HUES48 (cell line): ENCODE results near the gene RUNX2.
"Not testable (repeated sequence)": the region's sequence is repeated elsewhere in the genome, so short reads cannot be mapped to it uniquely, and the experiment has no call there.

Source experiments
- H3K27ac ChIP-seq: one replicate; pipeline ENCODE4 v1.7.0; 2013; ENCODE audit warnings: low read depth, low read length, inconsistent platforms
- H3K27me3 ChIP-seq: 2 replicates; pipeline ENCODE4 v1.6.1; 2013; ENCODE audit warnings: mild to moderate bottlenecking, low read length; ENCODE audit not compliant: control insufficient read depth, insufficient read depth
- H3K36me3 ChIP-seq: 2 replicates; pipeline ENCODE4 v1.6.1; 2013; ENCODE audit warnings: low read length; ENCODE audit not compliant: control insufficient read depth, insufficient read depth
- H3K4me1 ChIP-seq: 2 replicates; pipeline ENCODE4 v1.6.1; 2013; ENCODE audit warnings: mild to moderate bottlenecking, low read length; ENCODE audit not compliant: control insufficient read depth, insufficient read depth
- H3K4me3 ChIP-seq: 2 replicates; pipeline ENCODE4 v1.5.1; 2013; ENCODE audit warnings: mild to moderate bottlenecking, low read depth, low read length
- H3K9ac ChIP-seq: 2 replicates; pipeline ENCODE4 v1.6.1; 2013; ENCODE audit warnings: mild to moderate bottlenecking, low read depth, low read length, moderate library complexity
- H3K9me3 ChIP-seq: 2 replicates; pipeline ENCODE4 v1.6.1; 2013; ENCODE audit warnings: low read length; ENCODE audit not compliant: control insufficient read depth, insufficient read depth

RUNX2 gene

GRCh38 chr6:45461486-45461885 lies 133.4 kb downstream of the RUNX2 start:
- H3K27me3 ChIP-seq: no peaks in the 10 kb centered on the region
- no peak overlapping the region for H3K27ac ChIP-seq
- no peak overlapping the region for H3K9ac ChIP-seq
- no peaks in the 10 kb centered on the region for H3K4me1 ChIP-seq
- no peaks in the 10 kb centered on the region for H3K36me3 ChIP-seq
- H3K9me3 ChIP-seq: no peaks in the 10 kb centered on the region
- no peak overlapping the region for H3K4me3 ChIP-seq

GRCh38 chr6:45462190-45463134 lies 134.3 kb downstream of the RUNX2 start:
- no peak overlapping the region for H3K4me3 ChIP-seq
- no peak overlapping the region for H3K27ac ChIP-seq

GRCh38 chr6:45464685-45465084 lies 136.6 kb downstream of the RUNX2 start:
- H3K4me3 ChIP-seq: no peak overlapping the region

More at GRCh38 chr6:45462190-45463134, 134.3 kb downstream of the RUNX2 start:
- no peaks in the 10 kb centered on the region for H3K4me1 ChIP-seq
- no peak overlapping the region for H3K9ac ChIP-seq
- no peaks in the 10 kb centered on the region for H3K36me3 ChIP-seq
- H3K27me3 ChIP-seq: no peaks in the 10 kb centered on the region
- H3K9me3 ChIP-seq: no peaks in the 10 kb centered on the region

GRCh38 chr6:45466686-45467085 lies 138.6 kb downstream of the RUNX2 start:
- Histone ChIP-seq H3K36me3 (no peaks in the 10 kb centered on the region), H3K27ac (no peak overlapping the region), H3K4me1 (no peaks in the 10 kb centered on the region), H3K9ac (no peak overlapping the region), H3K27me3 (no peaks in the 10 kb centered on the region), H3K9me3 (no peaks in the 10 kb centered on the region), H3K4me3 (no peak overlapping the region)

More at GRCh38 chr6:45464685-45465084, 136.6 kb downstream of the RUNX2 start:
- Histone ChIP-seq H3K4me1 (no peaks in the 10 kb centered on the region), H3K27ac (no peak overlapping the region), H3K36me3 (no peaks in the 10 kb centered on the region), H3K9ac (no peak overlapping the region), H3K27me3 (no peaks in the 10 kb centered on the region), H3K9me3 (no peaks in the 10 kb centered on the region)

GRCh38 chr6:45467417-45467816 lies 139.3 kb downstream of the RUNX2 start:
- not testable (repeated sequence) for H3K4me1 ChIP-seq, H3K36me3 ChIP-seq, H3K27me3 ChIP-seq, H3K9me3 ChIP-seq, H3K4me3 ChIP-seq, H3K27ac ChIP-seq, H3K9ac ChIP-seq

GRCh38 chr6:45467853-45468252 lies 139.7 kb downstream of the RUNX2 start:
- Histone ChIP-seq H3K4me3 (no peak overlapping the region), H3K9me3 (no peaks in the 10 kb centered on the region), H3K4me1 (no peaks in the 10 kb centered on the region), H3K27ac (no peak overlapping the region), H3K9ac (no peak overlapping the region), H3K27me3 (no peaks in the 10 kb centered on the region), H3K36me3 (no peaks in the 10 kb centered on the region)

DNA sequence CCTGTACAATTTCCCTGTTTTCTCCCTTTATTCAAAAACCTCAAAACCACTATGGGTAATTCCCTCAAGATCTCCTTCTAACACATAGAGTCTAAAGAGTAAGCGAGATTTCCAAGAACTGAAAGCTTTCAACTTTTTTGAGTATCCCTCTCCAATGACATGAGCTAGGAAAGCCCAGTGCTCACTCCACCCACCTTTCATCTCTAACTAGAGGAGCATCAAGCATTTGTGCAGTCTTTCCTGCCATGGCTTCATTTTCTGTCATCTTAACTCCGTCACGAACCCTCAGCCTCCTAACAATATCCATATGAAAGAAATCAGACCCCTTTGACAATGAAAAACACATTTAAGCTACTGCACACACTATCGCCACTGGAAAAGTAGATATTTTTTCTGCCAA lies 141.5 kb downstream of the RUNX2 start:
- no peaks in the 10 kb centered on the region; the same call in 1 of the 2 replicates for H3K27me3 ChIP-seq
- no peaks in the 10 kb centered on the region for H3K36me3 ChIP-seq
- H3K9ac ChIP-seq: no peak overlapping the region
- H3K9me3 ChIP-seq: no peaks in the 10 kb centered on the region
- no peak overlapping the region for H3K27ac ChIP-seq
- 0 out of 2 replicates have a peak, but pooled peaks cover 7% of the 10 kb centered on the region for H3K4me1 ChIP-seq
- H3K4me3 ChIP-seq: no peak overlapping the region

DNA sequence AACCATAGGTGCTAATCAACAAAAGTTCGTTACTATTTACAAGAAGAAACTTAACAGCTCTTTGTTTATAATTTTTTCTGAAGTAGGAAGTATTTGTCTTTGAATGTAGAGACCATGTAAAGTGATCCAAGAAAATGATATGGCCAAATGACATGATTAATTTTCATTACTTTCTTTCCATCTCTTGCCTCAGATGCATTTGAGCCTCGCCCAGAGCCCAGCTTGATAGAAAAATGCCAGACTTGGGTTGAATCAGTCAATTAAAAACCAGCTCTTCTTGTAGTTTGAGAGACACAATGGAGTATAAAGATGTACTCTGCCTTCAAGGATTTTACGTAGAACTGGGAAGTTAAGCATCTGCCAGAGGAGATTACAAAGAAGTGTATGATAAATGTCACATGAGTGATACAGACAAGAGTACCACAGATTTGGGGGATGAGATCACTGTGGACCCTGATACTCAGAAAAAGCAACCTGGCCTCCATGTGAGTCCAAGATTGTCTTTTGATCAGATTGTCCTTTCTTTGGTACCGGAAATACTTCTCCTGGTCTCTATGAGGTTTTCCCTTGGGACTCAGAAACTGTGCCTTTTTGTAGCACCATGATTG lies 142.1 kb downstream of the RUNX2 start:
- Histone ChIP-seq H3K4me3 (no peak overlapping the region), H3K27ac (no peak overlapping the region), H3K9ac (no peak overlapping the region), H3K9me3 (no peaks in the 10 kb centered on the region), H3K4me1 (0 out of 2 replicates have a peak, but pooled peaks cover 7% of the 10 kb centered on the region), H3K27me3 (no peaks in the 10 kb centered on the region; the same call in 1 of the 2 replicates), H3K36me3 (no peaks in the 10 kb centered on the region)

- Histone ChIP-seq H3K27me3 (no peaks in the 10 kb centered on the region; the same call in 1 of the 2 replicates), H3K4me3 (no peak overlapping the region), H3K9me3 (no peaks in the 10 kb centered on the region), H3K27ac (no peak overlapping the region), H3K9ac (no peak overlapping the region), H3K36me3 (no peaks in the 10 kb centered on the region), H3K4me1 (0 out of 2 replicates have a peak, but pooled peaks cover 7% of the 10 kb centered on the region)
Observed at GRCh38 chr6:45472382-45472781, 144.3 kb downstream of the RUNX2 start.

DNA sequence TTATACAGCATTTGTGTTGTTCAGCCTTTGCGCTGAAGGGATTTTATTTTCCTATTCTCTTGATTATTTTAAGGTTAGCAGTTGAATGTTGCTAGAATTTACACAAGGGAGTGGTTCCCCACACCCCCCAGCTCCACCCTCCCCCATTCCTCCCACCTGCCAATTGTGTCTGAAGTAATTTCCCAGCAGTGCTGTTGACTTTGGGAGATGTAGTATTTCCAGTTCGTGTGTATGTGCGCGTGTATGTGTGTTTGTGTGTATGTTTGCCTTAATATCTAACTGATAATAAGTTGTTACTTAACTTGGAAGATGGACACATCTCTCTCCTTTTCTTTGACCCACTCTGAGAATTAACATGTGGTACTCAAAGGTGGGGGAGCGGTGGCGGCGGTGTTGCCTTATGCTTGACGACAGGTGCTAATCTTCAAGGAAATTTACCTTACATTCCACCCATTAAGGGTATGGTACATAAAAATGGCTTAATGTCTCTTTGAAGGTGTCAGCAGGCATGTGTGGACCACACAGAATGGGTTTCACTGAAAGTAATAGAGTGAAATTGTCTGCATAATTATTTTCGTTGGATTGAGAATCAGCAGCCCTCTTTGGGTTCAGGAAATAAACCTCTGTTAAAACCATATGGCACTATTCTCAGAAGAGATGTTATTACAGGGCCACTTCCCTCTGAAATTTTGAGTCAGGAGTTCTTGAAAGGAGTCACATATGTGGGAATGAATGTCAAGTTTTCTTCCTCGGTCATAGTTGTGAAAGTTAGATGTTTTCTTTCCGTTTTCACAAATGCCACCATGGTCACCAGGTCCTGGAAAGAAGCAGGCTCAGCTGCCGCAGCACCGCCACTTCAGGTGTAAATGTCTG lies 145.2 kb downstream of the RUNX2 start:
- no peak overlapping the region for H3K27ac ChIP-seq
- H3K9me3 ChIP-seq: no peaks in the 10 kb centered on the region
- H3K9ac ChIP-seq: no peak overlapping the region

More for the DNA sequence above, 145.2 kb downstream of the RUNX2 start:
- 0 out of 2 replicates have a peak, but pooled peaks cover 7% of the 10 kb centered on the region for H3K4me1 ChIP-seq
- no peaks in the 10 kb centered on the region for H3K36me3 ChIP-seq
- no peaks in the 10 kb centered on the region; the same call in 1 of the 2 replicates for H3K27me3 ChIP-seq
- no peak overlapping the region for H3K4me3 ChIP-seq
